OCI-LY1 (cell line): ENCODE measurements around the gene KCNMA1.

ENCODE experiments used
- EZH2 ChIP-seq: fragments of 200-600 bp; sonication (generic), shearing (Covaris generic); IDR thresholded peaks from 2 replicates; pipeline ENCODE4 v1.8.0; 2017; ENCODE audit warnings: borderline replicate concordance, mixed run types, mild to moderate bottlenecking, antibody characterized with exemption, low read length, moderate library complexity, mixed read lengths
- TF ChIP-seq, protein P1 (sequence below): fragments of 200-600 bp; sonication (generic), shearing (Covaris generic); IDR thresholded peaks from 2 replicates; pipeline ENCODE4 v1.5.1; 2017; ENCODE audit warnings: mild to moderate bottlenecking, antibody characterized with exemption, low read length, moderate library complexity, mixed read lengths

DNA sequence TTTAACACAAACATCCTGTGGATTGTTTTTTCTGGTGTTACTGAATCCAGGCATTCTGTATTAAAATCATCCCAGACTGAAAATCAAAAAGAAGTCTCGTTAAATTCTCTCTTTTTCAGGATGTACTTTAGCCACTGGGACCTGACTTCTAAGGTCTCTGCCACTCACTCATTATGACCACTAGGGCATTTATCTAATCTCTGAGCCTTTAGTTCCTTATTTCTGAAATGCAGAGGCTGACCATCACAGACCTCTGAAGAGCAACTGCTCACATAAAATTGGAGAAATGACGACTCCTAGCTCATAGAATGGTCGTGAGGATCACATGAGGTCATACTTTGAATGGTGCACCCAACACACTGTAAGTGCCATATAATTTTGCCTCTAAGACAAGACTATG lies 63.2 kb downstream of the KCNMA1 start:
- TF ChIP-seq, protein P1, sequence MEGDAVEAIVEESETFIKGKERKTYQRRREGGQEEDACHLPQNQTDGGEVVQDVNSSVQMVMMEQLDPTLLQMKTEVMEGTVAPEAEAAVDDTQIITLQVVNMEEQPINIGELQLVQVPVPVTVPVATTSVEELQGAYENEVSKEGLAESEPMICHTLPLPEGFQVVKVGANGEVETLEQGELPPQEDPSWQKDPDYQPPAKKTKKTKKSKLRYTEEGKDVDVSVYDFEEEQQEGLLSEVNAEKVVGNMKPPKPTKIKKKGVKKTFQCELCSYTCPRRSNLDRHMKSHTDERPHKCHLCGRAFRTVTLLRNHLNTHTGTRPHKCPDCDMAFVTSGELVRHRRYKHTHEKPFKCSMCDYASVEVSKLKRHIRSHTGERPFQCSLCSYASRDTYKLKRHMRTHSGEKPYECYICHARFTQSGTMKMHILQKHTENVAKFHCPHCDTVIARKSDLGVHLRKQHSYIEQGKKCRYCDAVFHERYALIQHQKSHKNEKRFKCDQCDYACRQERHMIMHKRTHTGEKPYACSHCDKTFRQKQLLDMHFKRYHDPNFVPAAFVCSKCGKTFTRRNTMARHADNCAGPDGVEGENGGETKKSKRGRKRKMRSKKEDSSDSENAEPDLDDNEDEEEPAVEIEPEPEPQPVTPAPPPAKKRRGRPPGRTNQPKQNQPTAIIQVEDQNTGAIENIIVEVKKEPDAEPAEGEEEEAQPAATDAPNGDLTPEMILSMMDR: no peak
- no peak for TF ChIP-seq EZH2
